Panc1 (cell line): ENCODE measurements around the gene TRAF5.
"Not testable (repeated sequence)": the region's sequence is repeated elsewhere in the genome, so short reads cannot be mapped to it uniquely, and the experiment has no call there.

Experiments
- CTCF ChIP-seq: fragments of 450-650 bp; IDR thresholded peaks from 2 replicates; pipeline ENCODE4 v1.5.1; 2017; ENCODE audit warnings: mild to moderate bottlenecking
- POLR2AphosphoS5 ChIP-seq: IDR thresholded peaks from 2 replicates; pipeline ENCODE4 v1.6.1; 2012; ENCODE audit warnings: mild to moderate bottlenecking, low read depth, low read length, moderate library complexity
- SIN3A ChIP-seq: IDR thresholded peaks from 2 replicates; pipeline ENCODE4 v1.6.1; 2012; ENCODE audit warnings: low read depth, mild to moderate bottlenecking, low read length, moderate library complexity, borderline replicate concordance; ENCODE audit not compliant: insufficient read depth
- TCF7L2 ChIP-seq: IDR thresholded peaks from 2 replicates; pipeline ENCODE4 v1.6.1; 2011; ENCODE audit warnings: mild to moderate bottlenecking, low read depth, low read length, inconsistent platforms
- TF ChIP-seq, protein P1 (sequence below), 2 experiments: IDR thresholded peaks; 2 replicates each; pipeline ENCODE4 v1.6.1; 2011 to 2012; ENCODE audit warnings: low read depth in 2 of 2, control low read depth in 1 of 2, low read length in 1 of 2, mild to moderate bottlenecking in 1 of 2, moderate library complexity in 1 of 2; ENCODE audit not compliant: insufficient read depth in 1 of 2

- TF ChIP-seq CTCF, POLR2AphosphoS5, TCF7L2, SIN3A: not testable (repeated sequence)
- TF ChIP-seq, protein P1, sequence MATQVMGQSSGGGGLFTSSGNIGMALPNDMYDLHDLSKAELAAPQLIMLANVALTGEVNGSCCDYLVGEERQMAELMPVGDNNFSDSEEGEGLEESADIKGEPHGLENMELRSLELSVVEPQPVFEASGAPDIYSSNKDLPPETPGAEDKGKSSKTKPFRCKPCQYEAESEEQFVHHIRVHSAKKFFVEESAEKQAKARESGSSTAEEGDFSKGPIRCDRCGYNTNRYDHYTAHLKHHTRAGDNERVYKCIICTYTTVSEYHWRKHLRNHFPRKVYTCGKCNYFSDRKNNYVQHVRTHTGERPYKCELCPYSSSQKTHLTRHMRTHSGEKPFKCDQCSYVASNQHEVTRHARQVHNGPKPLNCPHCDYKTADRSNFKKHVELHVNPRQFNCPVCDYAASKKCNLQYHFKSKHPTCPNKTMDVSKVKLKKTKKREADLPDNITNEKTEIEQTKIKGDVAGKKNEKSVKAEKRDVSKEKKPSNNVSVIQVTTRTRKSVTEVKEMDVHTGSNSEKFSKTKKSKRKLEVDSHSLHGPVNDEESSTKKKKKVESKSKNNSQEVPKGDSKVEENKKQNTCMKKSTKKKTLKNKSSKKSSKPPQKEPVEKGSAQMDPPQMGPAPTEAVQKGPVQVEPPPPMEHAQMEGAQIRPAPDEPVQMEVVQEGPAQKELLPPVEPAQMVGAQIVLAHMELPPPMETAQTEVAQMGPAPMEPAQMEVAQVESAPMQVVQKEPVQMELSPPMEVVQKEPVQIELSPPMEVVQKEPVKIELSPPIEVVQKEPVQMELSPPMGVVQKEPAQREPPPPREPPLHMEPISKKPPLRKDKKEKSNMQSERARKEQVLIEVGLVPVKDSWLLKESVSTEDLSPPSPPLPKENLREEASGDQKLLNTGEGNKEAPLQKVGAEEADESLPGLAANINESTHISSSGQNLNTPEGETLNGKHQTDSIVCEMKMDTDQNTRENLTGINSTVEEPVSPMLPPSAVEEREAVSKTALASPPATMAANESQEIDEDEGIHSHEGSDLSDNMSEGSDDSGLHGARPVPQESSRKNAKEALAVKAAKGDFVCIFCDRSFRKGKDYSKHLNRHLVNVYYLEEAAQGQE (IDR thresholded peaks at IDR 0.05; ENCODE audit: insufficient read depth in 1 of 2, low read depth in 2 of 2, low read length in 1 of 2) = not testable (repeated sequence)
These were observed 25.4 kb downstream of the TRAF5 start for GRCh38 chr1:211352055-211352454.
